ENCODE results near the gene CNTN5. TPM values are rescaled to one million over a fixed set of nuclear protein-coding genes. Genes with fewer than 3 reads are reported as not detected.

CNTN5 gene
- total RNA-seq, 6 donors from 2014 or later: 0.13 to 1.0 (median 0.57) TPM; not detected in 2

GRCh38 chr11:99424313-99425084, 403.8 kb downstream of the CNTN5 start:
- Histone ChIP-seq H3K27ac (no peak overlapping the region), H3K4me3 (no peak overlapping the region), H3K4me1 (no peaks in the 10 kb centered on the region), H3K36me3 (no peaks in the 10 kb centered on the region), H3K27me3 (no peaks in the 10 kb centered on the region), H3K9me3 (no peaks in the 10 kb centered on the region)
- ATAC-seq (ENCODE audit: low FRiP score in 2 of 2) (peak; percentile 22 to 35), DNase-seq (peak in 1 of 2 donors; percentile 42)
- 86 to 94% methylated on average over 6 to 12 of the region's 12 CpGs for WGBS, 2 donors
- TF ChIP-seq POLR2AphosphoS5 (IDR thresholded peaks at IDR 0.05) (no peak), EP300 (IDR thresholded peaks at IDR 0.05) (no peak), CTCF (IDR thresholded peaks at IDR 0.05) (no peak), POLR2A (IDR thresholded peaks at IDR 0.05) (no peak)

DNA sequence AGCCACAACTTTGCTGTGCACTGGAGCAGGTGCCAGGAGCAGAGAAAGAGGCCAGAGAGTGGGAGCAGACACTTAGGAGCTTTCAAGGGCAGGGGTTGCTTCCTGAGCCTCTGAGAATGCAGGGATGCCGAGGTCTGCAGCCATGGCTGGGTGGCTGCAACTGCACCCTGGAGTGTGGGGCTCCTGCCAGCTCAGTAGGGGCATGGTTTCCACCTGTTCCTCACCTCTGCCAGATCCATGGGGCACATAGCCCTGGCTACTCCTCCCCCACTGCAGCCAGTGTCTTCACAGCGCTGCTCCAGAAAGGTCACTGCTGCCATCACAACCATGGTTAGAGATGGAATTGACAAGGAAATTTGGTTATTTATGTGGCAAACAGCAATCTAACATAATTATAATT, 404.8 kb downstream of the CNTN5 start:
- WGBS, 2 donors: 85 to 100% methylated on average over 1 to 2 of the region's 2 CpGs
- no peaks in the 10 kb centered on the region for H3K9me3 ChIP-seq
- no peaks in the 10 kb centered on the region for H3K27me3 ChIP-seq
- H3K4me1 ChIP-seq: no peaks in the 10 kb centered on the region
- H3K27ac ChIP-seq: no peak overlapping the region
- no peak overlapping the region for H3K4me3 ChIP-seq
- no peaks in the 10 kb centered on the region for H3K36me3 ChIP-seq
- DNase-seq (no peak), ATAC-seq (ENCODE audit: low FRiP score in 2 of 2) (no peak)
- TF ChIP-seq CTCF (IDR thresholded peaks at IDR 0.05) (no peak), EP300 (IDR thresholded peaks at IDR 0.05) (no peak), POLR2A (IDR thresholded peaks at IDR 0.05) (no peak), POLR2AphosphoS5 (IDR thresholded peaks at IDR 0.05) (no peak)

DNA sequence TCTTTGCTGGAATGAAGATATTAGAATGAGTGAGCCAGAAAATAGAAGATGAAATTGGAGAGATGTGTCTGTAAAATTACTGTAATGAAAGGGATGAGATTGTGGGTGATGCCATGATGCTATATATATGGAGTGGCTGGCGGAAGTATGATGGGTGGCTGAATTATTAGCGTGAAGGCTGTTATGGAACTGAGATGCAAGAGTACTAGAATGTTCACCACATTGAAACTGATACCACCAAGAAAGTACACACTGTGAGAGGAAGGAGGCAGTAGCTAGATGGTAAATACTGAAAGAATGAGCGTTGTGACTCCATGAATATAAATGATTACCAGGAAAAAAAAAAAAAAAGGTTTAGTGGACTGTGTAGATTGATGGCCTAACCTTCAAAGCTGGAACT, 411.9 kb downstream of the CNTN5 start:
- Histone ChIP-seq H3K4me3 (no peak overlapping the region), H3K27ac (no peak overlapping the region), H3K36me3 (no peaks in the 10 kb centered on the region), H3K9me3 (no peaks in the 10 kb centered on the region), H3K4me1 (no peaks in the 10 kb centered on the region), H3K27me3 (no peaks in the 10 kb centered on the region)
- no peak for ATAC-seq (ENCODE audit: low FRiP score in 2 of 2)
- DNase-seq: no peak
- WGBS, 2 donors: 92 to 94% methylated on average over 3 of the region's 3 CpGs
- TF ChIP-seq EP300 (IDR thresholded peaks at IDR 0.05) (no peak), POLR2AphosphoS5 (IDR thresholded peaks at IDR 0.05) (no peak), CTCF (IDR thresholded peaks at IDR 0.05) (no peak), POLR2A (IDR thresholded peaks at IDR 0.05) (no peak)

DNA sequence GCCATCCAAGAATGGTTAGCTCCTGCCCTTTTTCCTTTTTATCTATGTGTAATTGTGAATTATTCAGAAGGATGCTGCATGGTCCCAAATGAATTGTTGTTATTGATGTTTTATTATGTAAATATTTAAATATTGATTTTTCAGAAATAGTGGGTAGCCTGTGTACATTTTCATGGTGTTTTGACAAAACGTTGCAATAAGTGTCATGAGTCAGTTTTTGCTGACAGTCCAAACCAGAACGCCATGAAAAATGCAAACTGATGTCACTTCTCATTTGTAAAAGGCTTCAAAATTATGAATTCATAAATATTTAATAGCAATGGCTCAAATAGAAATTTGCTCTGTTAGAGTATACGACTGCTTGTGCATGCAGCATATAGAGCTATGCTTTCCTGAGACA, 422.5 kb downstream of the CNTN5 start:
- Histone ChIP-seq H3K36me3 (no peaks in the 10 kb centered on the region), H3K9me3 (no peaks in the 10 kb centered on the region), H3K4me3 (no peak overlapping the region), H3K27ac (no peak overlapping the region), H3K4me1 (no peaks in the 10 kb centered on the region), H3K27me3 (no peaks in the 10 kb centered on the region)
- no peak for ATAC-seq (ENCODE audit: low FRiP score in 2 of 2)
- whole genome bisulfite sequencing, 2 donors: 60 to 75% methylated on average over 3 of the region's 3 CpGs
- no peak for TF ChIP-seq POLR2A (IDR thresholded peaks at IDR 0.05)
- TF ChIP-seq POLR2AphosphoS5 (IDR thresholded peaks at IDR 0.05): no peak
- no peak for TF ChIP-seq CTCF (IDR thresholded peaks at IDR 0.05)
- no peak for TF ChIP-seq EP300 (IDR thresholded peaks at IDR 0.05)
- DNase-seq: no peak

DNA sequence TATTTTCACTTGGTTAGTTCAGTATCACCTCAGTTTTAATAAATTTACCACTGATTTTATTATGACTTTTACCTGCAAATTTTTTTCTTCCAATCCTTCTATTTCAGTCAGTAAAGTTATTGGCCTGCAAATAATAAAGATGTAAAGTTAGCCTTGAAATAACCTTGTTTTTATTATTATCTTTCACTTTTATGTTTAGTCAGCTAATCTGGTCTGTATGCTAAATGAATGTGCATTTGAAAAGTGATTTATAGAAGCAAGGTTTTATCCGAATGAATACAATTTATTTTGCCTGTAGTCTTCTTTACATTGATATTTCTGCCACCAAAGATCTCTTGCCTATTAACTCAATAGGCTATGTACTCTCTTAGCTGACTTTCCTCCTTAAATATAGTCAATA, 425.7 kb downstream of the CNTN5 start:
- 77% methylated on average over 1 of the region's 1 CpG for WGBS, 2 donors

More for the DNA sequence above, 425.7 kb downstream of the CNTN5 start:
- Histone ChIP-seq H3K4me3 (no peak overlapping the region), H3K9me3 (no peaks in the 10 kb centered on the region), H3K27me3 (no peaks in the 10 kb centered on the region), H3K27ac (no peak overlapping the region), H3K36me3 (no peaks in the 10 kb centered on the region), H3K4me1 (no peaks in the 10 kb centered on the region)
- ATAC-seq (ENCODE audit: low FRiP score in 2 of 2) (no peak), DNase-seq (no peak)
- TF ChIP-seq POLR2A (IDR thresholded peaks at IDR 0.05) (no peak), EP300 (IDR thresholded peaks at IDR 0.05) (no peak), CTCF (IDR thresholded peaks at IDR 0.05) (no peak), POLR2AphosphoS5 (IDR thresholded peaks at IDR 0.05) (no peak)

Data from upper lobe of left lung (tissue), 6 donors.